K562 (cell line): ENCODE results near the gene KCNJ14. TPM values are rescaled to one million over a fixed set of nuclear protein-coding genes. Genes with fewer than 3 reads are reported as not detected.

ENCODE experiments used
- CBFA2T3 ChIP-seq: fragments of 450-650 bp; IDR thresholded peaks from 2 replicates; pipeline ENCODE4 v1.6.1; 2017
- FIP1L1 ChIP-seq: fragments of 200-400 bp; formaldehyde crosslinking; IDR thresholded peaks from 2 replicates; pipeline ENCODE4 v1.6.1; 2018; ENCODE audit warnings: mild to moderate bottlenecking, low read depth, low read length; ENCODE audit not compliant: poor library complexity, severe bottlenecking
- ILK ChIP-seq: fragments of 450-650 bp; IDR thresholded peaks from 2 replicates; pipeline ENCODE4 v1.6.1; 2016; ENCODE audit warnings: missing genetic modification characterization, low read depth, mild to moderate bottlenecking, missing compliant biosample characterization, moderate library complexity, borderline replicate concordance
- KDM5B ChIP-seq: fragments of 200-600 bp; sonication (generic); IDR thresholded peaks from 2 replicates; pipeline ENCODE4 v1.6.1; 2012; ENCODE audit warnings: low read depth, mild to moderate bottlenecking, moderate library complexity, low read length, control low read depth, inconsistent platforms; ENCODE audit not compliant: insufficient replicate concordance
- KHSRP ChIP-seq: fragments of 450-650 bp; IDR thresholded peaks from 2 replicates; pipeline ENCODE4 v1.6.1; 2017
- LCOR ChIP-seq: sonication (generic); formaldehyde crosslinking; IDR thresholded peaks from 2 replicates; pipeline ENCODE4 v1.8.0; 2022; ENCODE audit warnings: mild to moderate bottlenecking, missing genetic modification reagents
- MBD2 ChIP-seq: sonication (generic); IDR thresholded peaks from 2 replicates; pipeline ENCODE4 v1.6.1; 2016; ENCODE audit warnings: low read depth, borderline replicate concordance
- NFE2 ChIP-seq: IDR thresholded peaks from 2 replicates; pipeline ENCODE4 v1.6.1; 2014; ENCODE audit warnings: antibody characterized with exemption, low read depth
- NFIX ChIP-seq: fragments of 250-450 bp; sonication (Bioruptor Pico); IDR thresholded peaks from 2 replicates; pipeline ENCODE4 v1.4.0; 2020; ENCODE audit warnings: low read depth, mild to moderate bottlenecking, moderate library complexity
- PML ChIP-seq: IDR thresholded peaks from 2 replicates; pipeline ENCODE4 v1.6.1; 2012; ENCODE audit warnings: low read length, inconsistent platforms
- POLR2AphosphoS5 ChIP-seq: IDR thresholded peaks from 2 replicates; pipeline ENCODE4 v1.6.1; 2011; ENCODE audit warnings: mild to moderate bottlenecking, low read depth, low read length, moderate library complexity; ENCODE audit not compliant: control insufficient read depth, insufficient read depth
- SREBF1 ChIP-seq: fragments of 150-350 bp; IDR thresholded peaks from 2 replicates; pipeline ENCODE4 v1.6.1; 2014; ENCODE audit warnings: antibody characterized with exemption, low read depth, low read length, borderline replicate concordance
- SRF ChIP-seq, 2 experiments: fragments of 250-450, 450-650 bp in 1 of 2; sonication (Bioruptor Pico) in 1 of 2; sonication (generic) in 1 of 2; formaldehyde crosslinking; IDR thresholded peaks; 2 replicates each; pipeline versions ENCODE4 v1.5.0 to v1.5.1; 2020 to 2022; ENCODE audit warnings: mild to moderate bottlenecking in 1 of 2, missing genetic modification reagents in 1 of 2
- ZNF274 ChIP-seq: IDR thresholded peaks from 2 replicates; pipeline ENCODE4 v1.6.1; 2011; ENCODE audit warnings: low read depth, mild to moderate bottlenecking, low read length, moderate library complexity, borderline replicate concordance
- polyA plus RNA-seq, 8 experiments: library from polyadenylated mRNA; depleted of rRNA in 4 of 8; stranded (reverse) in 5 of 8; unstranded in 3 of 8; fragments of >200 nt; fragmentation: Nextera tagmentation in 2 of 8; fragmentation: Illumina TruSeq in 1 of 8; extraction: Ambion mirVana in 2 of 8; extraction: Trizol in 1 of 8; gene quantifications; 2 replicates each; pipeline versions ENCODE4 v1.2.1 to v1.2.3, GENCODE V29; 2011 to 2014; ENCODE audit warnings: inconsistent platforms in 1 of 8, missing spikeins in 1 of 8
- total RNA-seq, 7 experiments: library from RNA; depleted of rRNA in 6 of 7; stranded (reverse); fragments of >200 nt in 6 of 7; fragmentation: Illumina TruSeq in 2 of 7; extraction: Trizol in 2 of 7; gene quantifications; 2 replicates each; pipeline versions ENCODE4 v1.2.1 to v1.2.3, GENCODE V29; 2011 to 2021; ENCODE audit warnings: low replicate concordance in 1 of 7
- TF ChIP-seq, protein P1 (sequence below): sonication (generic); formaldehyde crosslinking; IDR thresholded peaks from 2 replicates; pipeline ENCODE4 v1.4.0; 2020; ENCODE audit warnings: mild to moderate bottlenecking, missing genetic modification reagents
- TF ChIP-seq, protein P2 (sequence below): fragments of 450-650 bp; IDR thresholded peaks from 2 replicates; pipeline ENCODE4 v1.6.1; 2016
- TF ChIP-seq, protein P3 (sequence below): fragments of 250-450 bp; sonication (Bioruptor Pico); IDR thresholded peaks from 2 replicates; pipeline ENCODE4 v1.5.0; 2021
- TF ChIP-seq, protein P4 (sequence below): fragments of 450-650 bp; IDR thresholded peaks from 2 replicates; pipeline ENCODE4 v1.6.1; 2017; ENCODE audit warnings: mild to moderate bottlenecking, moderate library complexity
- TF ChIP-seq, protein P5 (sequence below): fragments of 450-650 bp; IDR thresholded peaks from 2 replicates; pipeline ENCODE4 v1.7.1; 2018; ENCODE audit warnings: mild to moderate bottlenecking, low read depth; ENCODE audit not compliant: partially characterized antibody

Gene KCNJ14
- total and polyA plus RNA-seq, 9 of the 15 experiments (the other 6 are each of a cell fraction or from before 2014, with no cell fraction given): 0.15 to 1.6 (median 0.49) TPM

DNA sequence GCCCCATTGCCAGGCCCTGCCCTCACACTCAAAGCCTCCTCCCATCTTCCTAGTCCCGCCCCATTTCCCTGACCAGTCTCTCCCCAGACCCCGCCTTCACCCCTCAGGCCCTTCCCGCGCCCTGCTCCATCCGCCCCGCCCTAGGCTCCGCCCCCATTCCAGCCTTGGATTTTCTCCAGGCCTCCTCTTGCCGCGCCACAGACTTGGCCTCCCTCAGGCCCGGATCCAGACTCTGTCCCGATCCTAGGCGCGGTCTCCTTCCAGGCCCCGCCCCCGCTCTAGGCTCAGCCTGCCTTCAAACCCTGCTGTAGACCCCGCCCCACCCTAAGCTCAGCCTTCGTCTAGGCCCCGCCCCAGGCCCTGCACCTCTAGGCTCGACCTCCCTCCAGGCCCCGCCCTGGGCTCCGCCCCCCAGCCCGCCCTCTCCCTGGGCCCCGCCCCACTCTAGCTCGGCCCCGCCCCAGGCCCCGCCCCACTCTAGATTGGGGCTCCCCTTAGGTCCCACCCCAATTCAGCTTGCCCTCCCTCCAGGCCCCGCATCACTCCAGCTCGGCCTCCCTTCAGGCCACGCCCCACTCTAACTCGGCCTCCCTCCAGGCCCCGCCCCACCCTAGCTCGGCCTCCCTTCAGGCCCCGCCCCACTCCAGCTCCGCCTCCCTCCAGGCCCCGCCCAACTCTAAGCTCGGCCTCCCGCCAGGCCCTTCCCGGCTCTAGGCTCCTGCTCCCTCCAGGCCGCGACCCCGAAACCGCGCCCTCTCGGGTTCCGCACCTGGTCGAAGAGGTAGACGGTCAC lies 37.7 kb downstream of the KCNJ14 start (continued):
- TF ChIP-seq POLR2AphosphoS5 (peak; percentile 75), FIP1L1 (no peak), LCOR (CRISPR knock-in tag) (no peak), SREBF1 (no peak), KDM5B (peak; percentile 72), MBD2 (peak; percentile 27; the same call in 1 of the 2 replicates), CBFA2T3 (no peak), ILK (tag) (no peak), ZNF274 (no peak), KHSRP (no peak), NFE2 (no peak), PML (peak; percentile 42; the same call in 1 of the 2 replicates), SRF (CRISPR knock-in tag; IDR thresholded peaks at IDR 0.05) (peak in 1 of 2 experiments; percentile 77; a peak in 2 of 4 replicates), NFIX (CRISPR knock-in tag) (no peak)
- TF ChIP-seq, protein P1, sequence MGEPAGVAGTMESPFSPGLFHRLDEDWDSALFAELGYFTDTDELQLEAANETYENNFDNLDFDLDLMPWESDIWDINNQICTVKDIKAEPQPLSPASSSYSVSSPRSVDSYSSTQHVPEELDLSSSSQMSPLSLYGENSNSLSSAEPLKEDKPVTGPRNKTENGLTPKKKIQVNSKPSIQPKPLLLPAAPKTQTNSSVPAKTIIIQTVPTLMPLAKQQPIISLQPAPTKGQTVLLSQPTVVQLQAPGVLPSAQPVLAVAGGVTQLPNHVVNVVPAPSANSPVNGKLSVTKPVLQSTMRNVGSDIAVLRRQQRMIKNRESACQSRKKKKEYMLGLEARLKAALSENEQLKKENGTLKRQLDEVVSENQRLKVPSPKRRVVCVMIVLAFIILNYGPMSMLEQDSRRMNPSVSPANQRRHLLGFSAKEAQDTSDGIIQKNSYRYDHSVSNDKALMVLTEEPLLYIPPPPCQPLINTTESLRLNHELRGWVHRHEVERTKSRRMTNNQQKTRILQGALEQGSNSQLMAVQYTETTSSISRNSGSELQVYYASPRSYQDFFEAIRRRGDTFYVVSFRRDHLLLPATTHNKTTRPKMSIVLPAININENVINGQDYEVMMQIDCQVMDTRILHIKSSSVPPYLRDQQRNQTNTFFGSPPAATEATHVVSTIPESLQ (CRISPR knock-in tag): no peak
- TF ChIP-seq, protein P2, sequence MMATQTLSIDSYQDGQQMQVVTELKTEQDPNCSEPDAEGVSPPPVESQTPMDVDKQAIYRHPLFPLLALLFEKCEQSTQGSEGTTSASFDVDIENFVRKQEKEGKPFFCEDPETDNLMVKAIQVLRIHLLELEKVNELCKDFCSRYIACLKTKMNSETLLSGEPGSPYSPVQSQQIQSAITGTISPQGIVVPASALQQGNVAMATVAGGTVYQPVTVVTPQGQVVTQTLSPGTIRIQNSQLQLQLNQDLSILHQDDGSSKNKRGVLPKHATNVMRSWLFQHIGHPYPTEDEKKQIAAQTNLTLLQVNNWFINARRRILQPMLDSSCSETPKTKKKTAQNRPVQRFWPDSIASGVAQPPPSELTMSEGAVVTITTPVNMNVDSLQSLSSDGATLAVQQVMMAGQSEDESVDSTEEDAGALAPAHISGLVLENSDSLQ: peak; percentile 60; the same call in 1 of the 2 replicates
- TF ChIP-seq, protein P3, sequence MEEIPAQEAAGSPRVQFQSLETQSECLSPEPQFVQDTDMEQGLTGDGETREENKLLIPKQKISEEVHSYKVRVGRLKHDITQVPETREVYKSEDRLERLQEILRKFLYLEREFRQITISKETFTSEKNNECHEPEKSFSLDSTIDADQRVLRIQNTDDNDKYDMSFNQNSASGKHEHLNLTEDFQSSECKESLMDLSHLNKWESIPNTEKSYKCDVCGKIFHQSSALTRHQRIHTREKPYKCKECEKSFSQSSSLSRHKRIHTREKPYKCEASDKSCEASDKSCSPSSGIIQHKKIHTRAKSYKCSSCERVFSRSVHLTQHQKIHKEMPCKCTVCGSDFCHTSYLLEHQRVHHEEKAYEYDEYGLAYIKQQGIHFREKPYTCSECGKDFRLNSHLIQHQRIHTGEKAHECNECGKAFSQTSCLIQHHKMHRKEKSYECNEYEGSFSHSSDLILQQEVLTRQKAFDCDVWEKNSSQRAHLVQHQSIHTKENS: 0 out of 2 replicates have a peak, but pooled peaks have one; percentile 23
- TF ChIP-seq, protein P4, sequence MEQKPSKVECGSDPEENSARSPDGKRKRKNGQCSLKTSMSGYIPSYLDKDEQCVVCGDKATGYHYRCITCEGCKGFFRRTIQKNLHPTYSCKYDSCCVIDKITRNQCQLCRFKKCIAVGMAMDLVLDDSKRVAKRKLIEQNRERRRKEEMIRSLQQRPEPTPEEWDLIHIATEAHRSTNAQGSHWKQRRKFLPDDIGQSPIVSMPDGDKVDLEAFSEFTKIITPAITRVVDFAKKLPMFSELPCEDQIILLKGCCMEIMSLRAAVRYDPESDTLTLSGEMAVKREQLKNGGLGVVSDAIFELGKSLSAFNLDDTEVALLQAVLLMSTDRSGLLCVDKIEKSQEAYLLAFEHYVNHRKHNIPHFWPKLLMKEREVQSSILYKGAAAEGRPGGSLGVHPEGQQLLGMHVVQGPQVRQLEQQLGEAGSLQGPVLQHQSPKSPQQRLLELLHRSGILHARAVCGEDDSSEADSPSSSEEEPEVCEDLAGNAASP: no peak
- TF ChIP-seq, protein P5, sequence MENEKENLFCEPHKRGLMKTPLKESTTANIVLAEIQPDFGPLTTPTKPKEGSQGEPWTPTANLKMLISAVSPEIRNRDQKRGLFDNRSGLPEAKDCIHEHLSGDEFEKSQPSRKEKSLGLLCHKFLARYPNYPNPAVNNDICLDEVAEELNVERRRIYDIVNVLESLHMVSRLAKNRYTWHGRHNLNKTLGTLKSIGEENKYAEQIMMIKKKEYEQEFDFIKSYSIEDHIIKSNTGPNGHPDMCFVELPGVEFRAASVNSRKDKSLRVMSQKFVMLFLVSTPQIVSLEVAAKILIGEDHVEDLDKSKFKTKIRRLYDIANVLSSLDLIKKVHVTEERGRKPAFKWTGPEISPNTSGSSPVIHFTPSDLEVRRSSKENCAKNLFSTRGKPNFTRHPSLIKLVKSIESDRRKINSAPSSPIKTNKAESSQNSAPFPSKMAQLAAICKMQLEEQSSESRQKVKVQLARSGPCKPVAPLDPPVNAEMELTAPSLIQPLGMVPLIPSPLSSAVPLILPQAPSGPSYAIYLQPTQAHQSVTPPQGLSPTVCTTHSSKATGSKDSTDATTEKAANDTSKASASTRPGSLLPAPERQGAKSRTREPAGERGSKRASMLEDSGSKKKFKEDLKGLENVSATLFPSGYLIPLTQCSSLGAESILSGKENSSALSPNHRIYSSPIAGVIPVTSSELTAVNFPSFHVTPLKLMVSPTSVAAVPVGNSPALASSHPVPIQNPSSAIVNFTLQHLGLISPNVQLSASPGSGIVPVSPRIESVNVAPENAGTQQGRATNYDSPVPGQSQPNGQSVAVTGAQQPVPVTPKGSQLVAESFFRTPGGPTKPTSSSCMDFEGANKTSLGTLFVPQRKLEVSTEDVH: peak; percentile 67
